ENCODE data around the gene DLGAP1.

DLGAP1 gene

DNA sequence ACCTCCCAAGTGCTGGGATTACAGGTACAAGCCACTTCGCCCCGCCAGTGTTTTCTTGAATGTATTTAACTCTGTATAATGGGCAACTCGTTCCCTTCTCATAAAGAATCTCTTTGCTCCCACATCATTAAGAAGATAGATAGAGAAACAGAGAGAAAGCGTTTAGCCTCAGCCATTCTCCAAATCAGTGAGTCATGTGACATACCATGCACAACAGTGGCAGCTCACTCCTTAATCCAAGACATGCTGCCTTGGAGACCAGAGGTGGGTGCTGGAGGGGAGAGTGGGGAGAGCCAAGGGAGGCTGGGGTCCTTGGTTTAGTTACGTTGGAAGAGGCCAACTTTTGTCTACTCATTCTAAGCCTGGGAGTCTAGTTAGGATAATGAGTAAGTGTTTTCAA is 950.5 kb downstream of the DLGAP1 start:
- peaks cover 34% of the 10 kb centered on the region for H3K4me1 Mint-ChIP-seq
- no peaks in the 10 kb centered on the region for H3K9me3 Mint-ChIP-seq
- H3K4me3 Mint-ChIP-seq: no peak overlapping the region
- peaks cover 4% of the 10 kb centered on the region for H3K27me3 Mint-ChIP-seq (ENCODE audit: low read depth, poor library complexity)
- DNase-seq: no peak
- TF ChIP-seq, protein P1, sequence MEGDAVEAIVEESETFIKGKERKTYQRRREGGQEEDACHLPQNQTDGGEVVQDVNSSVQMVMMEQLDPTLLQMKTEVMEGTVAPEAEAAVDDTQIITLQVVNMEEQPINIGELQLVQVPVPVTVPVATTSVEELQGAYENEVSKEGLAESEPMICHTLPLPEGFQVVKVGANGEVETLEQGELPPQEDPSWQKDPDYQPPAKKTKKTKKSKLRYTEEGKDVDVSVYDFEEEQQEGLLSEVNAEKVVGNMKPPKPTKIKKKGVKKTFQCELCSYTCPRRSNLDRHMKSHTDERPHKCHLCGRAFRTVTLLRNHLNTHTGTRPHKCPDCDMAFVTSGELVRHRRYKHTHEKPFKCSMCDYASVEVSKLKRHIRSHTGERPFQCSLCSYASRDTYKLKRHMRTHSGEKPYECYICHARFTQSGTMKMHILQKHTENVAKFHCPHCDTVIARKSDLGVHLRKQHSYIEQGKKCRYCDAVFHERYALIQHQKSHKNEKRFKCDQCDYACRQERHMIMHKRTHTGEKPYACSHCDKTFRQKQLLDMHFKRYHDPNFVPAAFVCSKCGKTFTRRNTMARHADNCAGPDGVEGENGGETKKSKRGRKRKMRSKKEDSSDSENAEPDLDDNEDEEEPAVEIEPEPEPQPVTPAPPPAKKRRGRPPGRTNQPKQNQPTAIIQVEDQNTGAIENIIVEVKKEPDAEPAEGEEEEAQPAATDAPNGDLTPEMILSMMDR (IDR thresholded peaks at IDR 0.05): no peak
- H3K27ac Mint-ChIP-seq: no peak overlapping the region
- H3K36me3 Mint-ChIP-seq (ENCODE audit: low read depth): no peaks in the 10 kb centered on the region

DNA sequence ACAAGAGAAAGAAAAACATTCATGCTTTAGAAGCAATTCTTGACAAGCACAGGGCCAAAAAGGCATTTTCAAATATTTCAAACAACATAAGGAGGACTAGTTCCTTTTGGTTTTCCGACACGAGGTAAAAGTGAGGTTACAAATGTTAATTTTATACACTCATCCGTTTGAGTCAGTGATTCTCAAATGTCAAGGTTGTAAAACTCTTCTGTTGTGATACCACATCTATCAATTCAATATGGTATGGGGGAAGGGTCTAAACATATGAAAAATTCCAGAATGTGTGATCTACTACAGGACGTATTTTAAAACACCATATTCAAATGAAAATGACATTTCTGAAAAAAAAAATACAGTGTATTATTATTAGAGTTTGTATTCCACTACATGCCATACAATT is 952.5 kb downstream of the DLGAP1 start:
- peaks cover 16% of the 10 kb centered on the region for H3K27me3 Mint-ChIP-seq (ENCODE audit: low read depth, poor library complexity)
- no peaks in the 10 kb centered on the region for H3K36me3 Mint-ChIP-seq (ENCODE audit: low read depth)
- no peak for DNase-seq
- TF ChIP-seq, protein P1 (IDR thresholded peaks at IDR 0.05): no peak
- H3K27ac Mint-ChIP-seq: no peak overlapping the region
- H3K4me3 Mint-ChIP-seq: no peak overlapping the region
- H3K4me1 Mint-ChIP-seq: peaks cover 33% of the 10 kb centered on the region
- no peaks in the 10 kb centered on the region for H3K9me3 Mint-ChIP-seq

DNA sequence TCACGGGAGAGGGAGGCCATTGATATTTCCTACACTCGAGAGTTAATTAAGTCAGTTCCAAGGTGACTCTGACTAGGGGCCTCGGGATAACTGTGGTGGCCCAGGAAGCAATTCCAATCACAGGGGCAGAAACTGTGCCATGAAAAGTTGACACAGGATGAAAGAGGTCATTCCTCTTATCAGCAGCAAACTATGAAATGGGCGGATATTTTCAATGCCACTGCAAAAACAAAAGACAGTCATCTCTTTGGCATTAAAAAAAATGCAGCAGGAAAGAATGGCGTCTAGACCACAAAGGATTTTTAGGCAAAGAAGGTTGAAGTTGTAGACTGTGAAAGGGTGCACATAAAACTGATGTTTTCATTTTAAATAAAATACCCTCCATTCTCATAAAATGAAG is 955.1 kb downstream of the DLGAP1 start:
- DNase-seq: no peak
- TF ChIP-seq, protein P1 (IDR thresholded peaks at IDR 0.05): no peak
- peaks cover 16% of the 10 kb centered on the region for H3K27me3 Mint-ChIP-seq (ENCODE audit: low read depth, poor library complexity)
- peaks cover 41% of the 10 kb centered on the region for H3K4me1 Mint-ChIP-seq
- H3K36me3 Mint-ChIP-seq (ENCODE audit: low read depth): no peaks in the 10 kb centered on the region
- no peak overlapping the region for H3K27ac Mint-ChIP-seq
- H3K4me3 Mint-ChIP-seq: peak overlapping the region; percentile 78
- no peaks in the 10 kb centered on the region for H3K9me3 Mint-ChIP-seq

DNA sequence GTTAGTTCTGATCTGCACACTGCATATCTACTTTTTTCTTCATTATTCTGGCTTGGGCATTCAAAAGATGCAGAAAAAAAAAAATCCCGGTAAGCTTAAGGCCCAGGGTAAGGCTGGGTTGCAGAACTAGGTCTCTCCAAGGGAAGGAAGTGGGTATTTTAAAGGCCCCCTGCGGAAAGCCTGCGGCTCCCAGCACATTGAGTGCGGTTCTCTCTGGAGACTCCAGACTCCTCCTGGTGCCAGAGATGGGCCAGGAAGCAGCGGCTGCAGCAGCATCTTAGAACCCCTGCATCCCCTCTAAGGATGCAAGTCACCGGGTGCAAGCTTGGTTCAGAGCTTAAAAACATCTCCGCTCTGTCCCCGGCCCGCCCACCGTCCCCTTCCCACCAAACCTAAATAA is 955.6 kb downstream of the DLGAP1 start:
- H3K9me3 Mint-ChIP-seq: no peaks in the 10 kb centered on the region
- peak; percentile 18 for DNase-seq
- no peak overlapping the region for H3K27ac Mint-ChIP-seq
- peak overlapping the region; percentile 78 for H3K4me3 Mint-ChIP-seq
- peaks cover 41% of the 10 kb centered on the region for H3K4me1 Mint-ChIP-seq
- TF ChIP-seq, protein P1 (IDR thresholded peaks at IDR 0.05): no peak
- H3K27me3 Mint-ChIP-seq (ENCODE audit: low read depth, poor library complexity): peaks cover 16% of the 10 kb centered on the region
- no peaks in the 10 kb centered on the region for H3K36me3 Mint-ChIP-seq (ENCODE audit: low read depth)

DNA sequence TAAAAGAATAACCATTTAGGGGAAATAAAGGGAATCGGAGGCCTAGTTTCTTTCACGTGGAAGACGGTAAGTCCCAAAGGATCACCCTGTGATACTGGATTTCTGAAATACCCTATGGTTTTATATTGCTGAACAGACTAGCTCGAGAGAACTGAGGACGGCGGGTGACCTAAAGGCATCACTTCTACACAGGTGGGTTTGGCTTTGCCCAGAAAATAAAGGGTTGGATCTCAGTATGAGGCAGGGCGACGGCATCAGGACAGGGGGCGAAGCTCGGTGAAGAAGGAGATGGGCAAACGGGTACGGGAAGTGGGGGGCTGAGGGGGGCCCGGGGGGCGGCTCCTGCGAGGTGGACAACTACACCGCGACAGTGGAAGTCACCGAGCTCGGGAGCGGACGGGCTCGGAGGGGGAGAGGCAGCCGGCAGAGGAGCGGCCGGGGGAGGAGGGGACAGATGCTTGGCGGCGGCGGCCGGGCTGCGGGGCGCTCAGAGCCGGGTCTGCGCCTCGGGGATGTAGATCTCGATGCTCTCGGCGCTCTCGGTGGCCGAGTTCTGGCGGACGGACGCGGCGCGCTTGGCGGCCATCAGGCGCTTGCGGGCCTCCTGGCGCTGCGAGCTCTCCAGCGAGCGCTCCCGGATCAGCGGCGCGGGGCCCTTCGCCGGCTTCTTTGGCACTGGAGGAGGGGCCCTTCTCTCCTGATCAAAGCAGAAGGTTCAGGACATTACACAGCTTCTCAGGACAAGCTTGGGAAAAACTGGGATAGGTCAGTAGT is 956.2 kb downstream of the DLGAP1 start:
- no peak overlapping the region for H3K27ac Mint-ChIP-seq
- H3K9me3 Mint-ChIP-seq: no peaks in the 10 kb centered on the region
- TF ChIP-seq, protein P1 (IDR thresholded peaks at IDR 0.05): no peak
- H3K4me3 Mint-ChIP-seq: peak overlapping the region; percentile 78
- no peaks in the 10 kb centered on the region for H3K36me3 Mint-ChIP-seq (ENCODE audit: low read depth)
- DNase-seq: peak; percentile 80
- H3K4me1 Mint-ChIP-seq: peaks cover 41% of the 10 kb centered on the region
- peaks cover 16% of the 10 kb centered on the region for H3K27me3 Mint-ChIP-seq (ENCODE audit: low read depth, poor library complexity)

All from nephron progenitor cell (in vitro differentiated cells).